ENCODE measurements around the gene CCL18.

DNA sequence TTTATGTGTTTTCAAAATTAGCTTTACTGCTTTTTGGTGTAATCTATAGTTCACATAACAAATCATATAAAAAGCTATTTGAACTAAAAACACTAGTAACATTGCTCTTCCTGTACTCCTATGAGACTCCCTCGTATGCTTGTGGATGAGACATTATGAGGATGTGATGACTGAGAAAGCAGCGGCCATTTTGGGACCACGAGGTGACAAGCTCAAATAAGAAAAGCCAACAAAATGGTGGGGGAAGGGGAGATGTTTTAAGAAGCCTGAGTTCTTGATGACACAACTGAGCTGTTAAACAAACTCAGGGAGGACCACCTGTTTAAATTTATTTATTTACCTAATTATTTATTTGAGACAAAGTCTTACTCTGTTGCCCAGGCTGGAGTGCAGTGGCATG is 4.5 kb downstream of the CCL18 start:
- no peak for TF ChIP-seq EZH2 (IDR thresholded peaks at IDR 0.05)
- no peak for TF ChIP-seq POLR2AphosphoS5 (IDR thresholded peaks at IDR 0.05; ENCODE audit: borderline replicate concordance, low read depth, low read length)
- TF ChIP-seq FOXP2 (optimal IDR thresholded peaks at IDR 0.05; ENCODE audit: control extremely low read depth, extremely low read length, insufficient read depth), result no peak
